ENCODE measurements around the gene HRC. TPM values are rescaled to one million over a fixed set of nuclear protein-coding genes. Genes with fewer than 3 reads are reported as not detected.

The HRC gene, protein sequence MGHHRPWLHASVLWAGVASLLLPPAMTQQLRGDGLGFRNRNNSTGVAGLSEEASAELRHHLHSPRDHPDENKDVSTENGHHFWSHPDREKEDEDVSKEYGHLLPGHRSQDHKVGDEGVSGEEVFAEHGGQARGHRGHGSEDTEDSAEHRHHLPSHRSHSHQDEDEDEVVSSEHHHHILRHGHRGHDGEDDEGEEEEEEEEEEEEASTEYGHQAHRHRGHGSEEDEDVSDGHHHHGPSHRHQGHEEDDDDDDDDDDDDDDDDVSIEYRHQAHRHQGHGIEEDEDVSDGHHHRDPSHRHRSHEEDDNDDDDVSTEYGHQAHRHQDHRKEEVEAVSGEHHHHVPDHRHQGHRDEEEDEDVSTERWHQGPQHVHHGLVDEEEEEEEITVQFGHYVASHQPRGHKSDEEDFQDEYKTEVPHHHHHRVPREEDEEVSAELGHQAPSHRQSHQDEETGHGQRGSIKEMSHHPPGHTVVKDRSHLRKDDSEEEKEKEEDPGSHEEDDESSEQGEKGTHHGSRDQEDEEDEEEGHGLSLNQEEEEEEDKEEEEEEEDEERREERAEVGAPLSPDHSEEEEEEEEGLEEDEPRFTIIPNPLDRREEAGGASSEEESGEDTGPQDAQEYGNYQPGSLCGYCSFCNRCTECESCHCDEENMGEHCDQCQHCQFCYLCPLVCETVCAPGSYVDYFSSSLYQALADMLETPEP
- 0.31 TPM for total RNA-seq

DNA sequence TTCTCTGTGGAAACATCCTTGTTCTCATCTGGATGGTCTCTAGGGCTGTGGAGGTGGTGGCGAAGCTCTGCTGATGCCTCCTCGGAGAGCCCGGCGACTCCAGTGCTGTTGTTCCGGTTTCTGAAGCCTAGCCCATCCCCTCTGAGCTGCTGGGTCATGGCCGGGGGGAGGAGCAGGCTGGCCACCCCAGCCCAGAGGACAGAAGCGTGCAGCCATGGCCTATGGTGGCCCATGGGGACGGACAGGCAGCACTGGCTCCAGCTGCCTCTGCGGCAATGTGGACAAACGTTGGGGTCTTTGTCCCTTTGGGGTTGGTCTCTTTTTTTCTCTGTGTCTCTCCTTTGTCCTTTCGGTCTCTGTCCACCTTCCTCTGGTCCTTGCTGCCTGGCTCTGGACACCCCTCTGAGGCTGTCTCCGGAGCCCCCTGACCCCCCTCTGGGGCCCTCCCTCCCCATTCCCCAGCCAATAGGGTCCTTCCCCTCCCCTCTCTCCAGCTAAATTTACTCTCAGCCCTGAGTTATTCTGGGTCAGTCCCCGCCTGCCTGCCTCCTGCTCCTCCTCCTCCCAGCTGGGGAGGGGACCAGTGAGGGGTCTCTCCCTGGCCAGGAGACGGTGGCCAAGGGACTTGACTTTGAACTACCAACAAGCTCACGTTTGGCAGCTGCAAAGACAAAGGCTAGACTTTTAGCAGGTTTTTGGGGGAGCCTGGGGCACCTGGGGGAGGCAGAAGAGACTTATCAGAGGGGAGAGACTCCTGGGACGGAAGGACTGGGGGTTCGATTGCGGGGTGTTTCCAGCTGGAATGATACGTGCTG lies at the start of gene HRC:
Gene HRC (minus strand): TSS at position 392 of the 815 bp plus-strand sequence. CDS start 159 bp downstream, at position 233.

DNA sequence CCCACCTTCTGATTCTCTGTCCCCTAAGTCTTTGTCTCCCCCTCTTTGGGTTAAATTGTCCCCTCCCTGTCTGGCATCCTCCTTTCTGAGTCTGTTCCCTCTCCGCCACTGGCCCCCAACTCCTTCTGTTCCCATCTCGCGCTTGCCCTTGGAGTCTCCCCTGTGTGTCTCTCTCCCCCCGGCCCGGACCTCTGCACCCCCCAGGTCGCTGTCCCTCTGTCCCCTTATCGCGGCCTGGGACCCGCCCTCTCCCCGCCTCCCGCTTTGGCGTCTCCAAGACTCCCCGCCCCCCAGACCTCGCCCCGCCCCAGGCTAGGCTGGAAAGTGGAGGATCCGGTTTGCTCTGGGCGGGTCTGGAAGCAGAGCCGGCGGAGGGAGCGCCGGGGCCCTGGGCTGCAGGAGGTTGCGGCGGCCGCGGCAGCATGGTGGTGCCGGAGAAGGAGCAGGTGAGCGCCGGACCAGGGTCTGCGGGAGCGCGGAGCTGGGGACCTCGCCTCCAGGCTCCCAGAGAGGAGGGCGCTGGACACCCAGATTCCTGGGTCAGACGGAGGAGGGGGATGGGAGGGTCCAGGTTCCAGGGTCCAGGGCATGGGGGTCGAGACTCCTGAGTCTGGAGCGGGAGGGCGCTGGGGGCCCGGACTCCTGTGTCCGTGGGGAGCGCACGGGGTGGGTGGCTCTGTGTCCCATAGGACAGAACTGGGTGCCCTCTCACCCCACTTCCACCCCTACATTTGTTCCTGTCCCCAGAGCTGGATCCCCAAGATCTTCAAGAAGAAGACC lies 2.4 kb upstream of the HRC start, which contains the start of gene TRPM4:
Gene TRPM4 (plus strand): TSS at position 348 of the 780 bp plus-strand sequence. CDS start 75 bp downstream, at position 423.

DNA sequence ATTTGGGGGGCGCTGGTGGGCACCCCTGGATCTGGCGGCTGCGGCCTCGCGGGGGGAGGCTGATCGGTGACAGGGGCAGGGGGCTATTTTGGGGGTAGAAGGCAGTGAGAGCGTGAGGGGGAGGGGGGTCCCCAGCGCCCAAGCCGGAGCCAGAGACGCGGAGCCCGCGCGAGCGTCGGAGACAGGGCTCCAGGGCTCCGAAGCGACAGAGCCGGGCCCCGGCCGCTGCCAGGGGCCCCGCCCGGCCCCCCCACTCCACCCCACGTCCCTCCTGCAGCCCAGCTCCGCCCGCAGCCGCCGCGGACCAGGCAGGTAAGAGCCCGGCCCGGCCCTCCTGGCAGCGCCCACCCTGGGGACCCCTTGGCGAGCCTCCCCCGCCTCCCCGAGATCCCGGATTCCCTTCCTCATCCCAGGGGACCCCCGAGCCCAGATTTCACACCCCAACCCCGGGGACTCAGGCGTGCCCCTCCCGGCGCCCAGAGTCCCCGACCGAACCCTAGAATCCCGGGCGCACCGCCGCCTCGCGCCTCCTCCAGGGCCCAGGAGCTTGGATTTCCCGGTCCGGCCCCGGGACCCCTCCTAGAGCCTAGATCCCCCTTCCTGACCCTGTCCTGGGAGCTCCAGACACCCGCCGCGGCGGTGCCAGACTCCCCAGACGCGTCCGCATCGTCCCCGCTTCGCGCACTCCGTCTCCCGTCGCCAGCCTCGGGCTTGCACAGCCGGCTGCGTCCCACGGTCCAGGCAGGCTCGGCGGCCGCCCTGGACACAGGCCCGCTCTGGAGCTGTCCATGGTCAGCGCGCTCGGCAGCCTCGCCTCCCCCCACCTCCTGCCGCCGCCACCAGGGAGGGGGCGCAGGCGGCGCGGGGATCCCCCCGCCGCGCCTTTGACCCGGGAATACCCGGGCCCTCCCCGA lies 35.5 kb downstream of the HRC start, which contains the start of gene PPFIA3:
Gene PPFIA3 (plus strand): TSS at position 134 of the 914 bp plus-strand sequence. CDS start 8,330 bp downstream, outside the sequence.

DNA sequence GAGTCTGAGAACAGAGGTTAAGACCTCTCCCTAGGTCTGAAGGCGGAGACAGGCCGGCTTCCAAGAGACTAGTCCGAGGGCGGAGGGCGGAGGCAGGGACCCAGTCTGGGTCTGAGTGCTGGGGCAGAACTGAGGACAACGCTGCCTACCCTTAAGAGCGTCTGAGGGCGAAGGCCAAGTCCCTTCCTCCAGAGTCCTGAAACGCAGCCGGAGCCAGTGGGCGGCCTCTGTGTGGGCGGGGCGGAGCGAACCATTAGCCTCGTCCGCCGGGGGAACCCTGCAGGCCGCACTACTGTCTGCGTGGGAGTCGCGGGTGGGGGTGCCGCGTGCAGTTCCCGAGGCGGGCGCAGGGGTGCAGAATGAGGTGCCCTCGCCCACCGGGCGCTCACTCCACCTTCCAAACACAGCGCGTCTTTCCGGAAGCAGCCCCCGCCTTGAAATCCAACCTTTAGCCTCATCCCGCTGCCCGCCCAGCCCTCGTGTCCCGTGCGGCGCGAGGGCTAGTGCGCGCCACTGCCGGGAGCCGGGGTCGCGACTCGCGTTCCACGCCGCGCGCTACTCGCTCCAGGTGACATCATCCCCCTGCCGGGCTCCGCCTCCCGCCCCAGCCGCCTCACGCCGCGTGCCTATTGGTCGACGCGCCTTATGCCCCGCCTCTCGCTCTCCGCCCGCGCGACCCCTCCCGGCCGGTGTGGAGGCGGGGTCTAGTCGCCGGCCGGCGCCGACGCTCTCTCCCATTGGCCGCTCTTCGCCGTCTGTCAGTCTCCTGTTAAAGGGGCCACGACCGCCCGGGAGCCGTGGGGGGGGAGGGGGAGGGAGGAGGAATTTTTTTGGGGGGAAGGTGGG lies 36.4 kb downstream of the HRC start, which contains the start of gene C19orf73:
Gene C19orf73 (minus strand): TSS at position 579 of the 846 bp plus-strand sequence. CDS start 121 bp downstream, at position 458.

DNA sequence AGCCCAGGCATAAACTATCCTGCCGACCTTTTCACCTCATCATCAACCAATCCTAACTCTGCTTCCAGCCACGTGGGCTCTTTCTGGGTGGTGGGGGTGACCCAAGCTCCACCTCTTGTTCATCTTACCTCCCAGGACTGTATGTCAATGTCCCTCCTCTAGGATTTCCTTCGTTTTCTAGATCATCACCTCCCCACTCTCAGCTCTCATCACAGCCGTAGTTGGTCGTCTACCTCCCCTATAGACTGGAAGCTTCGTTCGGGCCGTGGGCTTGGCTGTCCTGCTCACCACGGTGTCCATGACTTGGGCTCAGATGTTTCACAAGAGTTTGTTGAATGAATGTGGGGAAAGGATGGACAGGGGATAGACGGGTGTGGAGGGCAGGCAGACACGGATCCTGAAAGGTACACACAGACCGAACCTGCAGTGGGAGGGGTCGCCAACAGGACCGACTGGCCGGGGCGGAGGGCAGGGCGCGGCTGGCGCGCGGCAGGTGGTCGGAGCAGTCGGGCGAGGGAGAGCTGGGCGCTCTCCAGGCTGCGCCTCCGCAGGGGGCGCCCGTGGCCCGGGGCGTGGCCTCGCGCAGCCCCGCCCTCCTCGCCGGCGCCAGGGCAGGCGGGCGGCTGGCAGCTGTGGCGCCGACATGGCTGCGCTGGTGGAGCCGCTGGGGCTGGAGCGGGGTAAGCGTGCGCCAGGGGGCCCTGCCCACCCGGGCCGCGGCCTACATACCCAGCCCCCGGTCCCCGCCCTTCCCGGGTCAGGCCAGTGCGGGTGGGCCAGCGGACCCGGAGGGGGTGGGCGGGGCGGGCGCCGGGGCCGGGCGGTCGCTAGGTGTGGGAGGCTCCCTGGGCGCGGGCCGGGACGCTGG lies 41.2 kb downstream of the HRC start, which contains the start of gene LIN7B:
Gene LIN7B (plus strand): TSS at position 609 of the 868 bp plus-strand sequence. CDS start 35 bp downstream, at position 644.

Other genes with a start within 250 kb of the HRC start
- gene DHDH, start 221.7 kb downstream of the HRC start, total RNA-seq, result not detected
- 7.8 TPM for gene BAX, start 200.5 kb downstream of the HRC start, total RNA-seq
- gene FTL, start 190.1 kb downstream of the HRC start, total RNA-seq, result 551 TPM
- 27.5 TPM for gene GYS1, start 162.1 kb downstream of the HRC start, total RNA-seq
- 92.6 TPM for gene RUVBL2, start 161.5 kb downstream of the HRC start, total RNA-seq
- not detected for gene LHB, start 138.3 kb downstream of the HRC start, total RNA-seq
- gene CGB3, start 131.1 kb downstream of the HRC start, total RNA-seq, result not detected
- gene CGB2, start 123.5 kb downstream of the HRC start, total RNA-seq, result not detected
- gene CGB1, start 118.5 kb downstream of the HRC start, total RNA-seq, result not detected
- gene CGB5, start 111.5 kb downstream of the HRC start, total RNA-seq, result not detected
- not detected for gene CGB8, start 106.3 kb downstream of the HRC start, total RNA-seq
- not detected for gene CGB7, start 97.6 kb downstream of the HRC start, total RNA-seq
- not detected for gene NTF4, start 90.6 kb downstream of the HRC start, total RNA-seq
- not detected for gene KCNA7, start 82.7 kb downstream of the HRC start, total RNA-seq
- 278 TPM for gene SNRNP70, start 69.9 kb downstream of the HRC start, total RNA-seq
- 21.6 TPM for gene LIN7B, start 41.0 kb downstream of the HRC start, total RNA-seq
- gene C19orf73, start 36.3 kb downstream of the HRC start, total RNA-seq, result not detected
- 37.6 TPM for gene PPFIA3, start 35.9 kb downstream of the HRC start, total RNA-seq
- 6.6 TPM for gene TRPM4, start 2.4 kb upstream of the HRC start, total RNA-seq
- gene SLC6A16, start 169.8 kb upstream of the HRC start, total RNA-seq, result 0.94 TPM
- gene CD37, start 180.0 kb upstream of the HRC start, total RNA-seq, result 0.94 TPM
- gene TEAD2, start 207.0 kb upstream of the HRC start, total RNA-seq, result 9.4 TPM
- 1.9 TPM for gene DKKL1, start 208.5 kb upstream of the HRC start, total RNA-seq
- gene KASH5, start 232.9 kb upstream of the HRC start, total RNA-seq, result not detected

Data from parietal lobe (tissue), 1 donor.